VCaP (cell line): Measurements from ENCODE around the gene ACACB.

Experiments
- H3K27ac ChIP-seq: fragments of 450-650 bp; 2 replicates; pipeline ENCODE4 v1.5.1; 2017
- TF ChIP-seq, protein P1 (sequence below): fragments of 450-650 bp; conservative IDR thresholded peaks from 2 replicates; pipeline ENCODE4 v1.5.1; 2017; ENCODE audit warnings: mild to moderate bottlenecking, moderate library complexity

Gene ACACB

DNA sequence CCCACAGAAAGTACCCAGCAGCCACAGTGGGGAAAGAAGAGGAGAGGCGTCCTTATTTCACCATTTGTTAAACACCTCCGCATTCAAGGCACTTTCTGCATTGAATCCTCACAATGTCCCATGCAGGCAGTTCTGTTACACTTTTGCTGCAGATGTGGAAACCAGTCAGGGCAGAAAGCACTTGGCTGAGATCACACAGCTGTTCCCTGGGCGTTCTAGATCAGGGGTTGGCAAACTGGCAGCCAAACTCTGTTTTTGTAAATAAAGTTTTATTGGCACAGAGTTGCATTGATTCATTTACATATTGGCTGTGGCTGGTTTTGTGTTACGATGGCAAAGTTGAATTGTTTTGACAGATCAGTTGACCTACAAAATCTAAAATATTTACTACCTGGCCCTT, 172.6 kb downstream of the ACACB start:
- no peak overlapping the region for H3K27ac ChIP-seq
- TF ChIP-seq, protein P1, sequence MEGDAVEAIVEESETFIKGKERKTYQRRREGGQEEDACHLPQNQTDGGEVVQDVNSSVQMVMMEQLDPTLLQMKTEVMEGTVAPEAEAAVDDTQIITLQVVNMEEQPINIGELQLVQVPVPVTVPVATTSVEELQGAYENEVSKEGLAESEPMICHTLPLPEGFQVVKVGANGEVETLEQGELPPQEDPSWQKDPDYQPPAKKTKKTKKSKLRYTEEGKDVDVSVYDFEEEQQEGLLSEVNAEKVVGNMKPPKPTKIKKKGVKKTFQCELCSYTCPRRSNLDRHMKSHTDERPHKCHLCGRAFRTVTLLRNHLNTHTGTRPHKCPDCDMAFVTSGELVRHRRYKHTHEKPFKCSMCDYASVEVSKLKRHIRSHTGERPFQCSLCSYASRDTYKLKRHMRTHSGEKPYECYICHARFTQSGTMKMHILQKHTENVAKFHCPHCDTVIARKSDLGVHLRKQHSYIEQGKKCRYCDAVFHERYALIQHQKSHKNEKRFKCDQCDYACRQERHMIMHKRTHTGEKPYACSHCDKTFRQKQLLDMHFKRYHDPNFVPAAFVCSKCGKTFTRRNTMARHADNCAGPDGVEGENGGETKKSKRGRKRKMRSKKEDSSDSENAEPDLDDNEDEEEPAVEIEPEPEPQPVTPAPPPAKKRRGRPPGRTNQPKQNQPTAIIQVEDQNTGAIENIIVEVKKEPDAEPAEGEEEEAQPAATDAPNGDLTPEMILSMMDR, result no peak

DNA sequence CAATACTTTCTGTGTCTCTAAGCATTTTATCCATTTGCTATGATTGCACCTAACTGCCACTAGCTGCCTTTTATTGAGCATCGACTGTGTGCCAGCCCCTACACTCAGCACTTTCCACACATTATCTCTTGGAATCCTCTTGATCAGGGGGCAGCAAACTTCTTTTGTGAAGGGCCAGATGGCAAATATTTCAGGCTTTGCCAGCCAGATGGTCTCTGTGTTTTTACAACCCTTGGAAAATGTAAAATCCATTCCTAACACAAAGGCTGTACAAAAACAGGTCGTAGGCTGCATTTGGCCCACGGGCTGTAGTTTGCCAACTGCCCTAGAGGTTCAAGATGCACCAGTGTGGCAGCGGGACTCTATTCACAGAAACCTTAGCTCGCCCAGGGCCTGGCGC, 173.2 kb downstream of the ACACB start:
- TF ChIP-seq, protein P1, result no peak
- no peak overlapping the region for H3K27ac ChIP-seq

DNA sequence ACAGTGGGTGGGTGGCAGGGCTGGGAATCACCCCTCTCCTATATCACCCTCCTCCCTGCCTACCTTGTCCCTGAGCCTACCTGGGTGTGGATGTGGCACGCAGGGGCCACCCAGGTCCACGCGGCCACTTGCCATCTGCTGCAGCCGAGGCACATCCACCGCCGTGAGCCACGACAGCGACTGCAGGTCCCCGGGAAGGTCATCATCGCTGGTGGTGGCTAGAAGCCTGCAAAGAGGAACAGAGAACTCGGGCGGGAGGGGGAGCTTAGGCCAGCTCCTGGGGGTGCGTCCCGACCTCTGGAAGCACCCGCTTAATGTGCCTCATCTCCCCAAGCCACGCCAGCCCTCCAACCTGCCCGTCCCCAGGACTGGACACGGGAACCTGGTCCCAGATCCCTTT, 173.7 kb downstream of the ACACB start:
- H3K27ac ChIP-seq, result no peak overlapping the region
- TF ChIP-seq, protein P1, result no peak

DNA sequence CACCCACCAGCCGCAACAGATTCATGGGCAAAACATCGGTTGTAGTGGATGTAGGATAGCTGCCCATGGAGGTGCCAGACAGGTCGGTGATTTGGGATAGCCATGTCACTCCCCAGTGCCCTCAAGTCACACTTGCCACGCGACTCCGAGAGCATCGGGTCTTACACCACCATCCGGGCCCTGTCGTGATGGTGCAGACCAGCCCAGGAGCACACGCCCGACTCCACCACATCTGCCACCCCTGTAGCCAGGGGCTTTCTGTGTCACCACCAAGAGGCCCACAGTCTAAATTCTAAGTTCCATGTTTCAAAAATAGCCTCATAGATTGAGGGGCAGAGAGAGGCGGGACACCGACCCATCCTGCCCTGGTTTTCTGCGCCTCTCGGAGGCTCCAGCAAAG, 174.7 kb downstream of the ACACB start:
- no peak overlapping the region for H3K27ac ChIP-seq
- TF ChIP-seq, protein P1, result no peak

DNA sequence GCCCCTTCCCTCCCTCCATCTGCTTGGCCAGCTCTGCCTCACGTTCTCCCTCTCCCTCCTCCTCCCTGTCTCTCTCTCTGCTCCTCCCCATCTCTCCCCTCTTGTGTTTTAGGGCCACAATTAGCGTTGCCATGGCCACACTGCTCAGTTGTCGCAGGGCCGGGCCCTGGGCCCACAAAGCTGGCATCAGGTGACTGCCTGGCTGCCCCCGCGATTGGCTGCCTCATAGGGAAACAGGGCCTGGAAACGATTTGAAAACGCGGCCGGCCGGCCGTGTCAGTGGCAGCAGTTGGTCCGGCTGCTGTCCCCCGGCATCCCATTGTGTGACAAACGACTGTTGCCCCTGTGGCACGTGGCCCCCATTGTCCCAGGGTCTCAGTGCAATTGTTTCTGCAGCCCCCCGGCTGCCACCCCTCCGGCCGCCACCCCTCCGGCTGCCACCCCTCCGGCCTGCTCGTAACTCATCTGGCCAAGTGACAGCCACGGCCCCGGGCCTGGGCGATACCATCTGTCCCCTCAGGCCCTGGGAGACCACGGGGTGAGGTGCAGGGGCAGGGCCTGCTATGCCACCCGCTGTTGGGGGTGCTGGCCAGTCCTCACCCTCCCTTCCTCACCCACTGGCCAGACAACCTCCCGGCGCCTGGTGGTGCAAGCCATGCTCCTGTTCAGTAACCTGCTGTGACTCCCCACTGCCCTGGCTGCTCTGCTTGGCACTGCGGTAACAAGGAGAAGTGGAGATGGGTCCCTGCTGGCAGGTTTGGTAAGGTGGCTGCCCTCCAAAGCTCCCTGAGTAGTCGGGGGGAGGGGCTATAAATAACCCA, 175.3 kb downstream of the ACACB start:
- no peak overlapping the region for H3K27ac ChIP-seq
- TF ChIP-seq, protein P1, result no peak

DNA sequence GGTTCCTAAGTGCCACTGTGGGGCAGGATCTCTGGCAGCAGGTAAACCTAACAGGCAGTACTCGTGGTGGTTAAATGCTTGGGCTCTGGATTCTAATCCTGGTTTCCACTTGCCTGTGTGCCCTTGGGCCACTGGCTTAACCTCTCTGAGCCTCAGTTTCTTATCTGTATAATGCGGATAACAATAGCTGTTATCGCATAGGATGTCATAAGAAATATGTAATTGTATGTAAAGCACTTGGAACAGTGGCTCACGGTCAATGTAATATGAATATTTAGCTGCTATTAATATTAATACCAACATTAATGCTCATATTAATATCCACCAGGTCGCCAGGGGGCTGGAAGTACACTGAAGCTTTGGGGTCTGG, 175.9 kb downstream of the ACACB start:
- TF ChIP-seq, protein P1, result no peak
- no peak overlapping the region for H3K27ac ChIP-seq

DNA sequence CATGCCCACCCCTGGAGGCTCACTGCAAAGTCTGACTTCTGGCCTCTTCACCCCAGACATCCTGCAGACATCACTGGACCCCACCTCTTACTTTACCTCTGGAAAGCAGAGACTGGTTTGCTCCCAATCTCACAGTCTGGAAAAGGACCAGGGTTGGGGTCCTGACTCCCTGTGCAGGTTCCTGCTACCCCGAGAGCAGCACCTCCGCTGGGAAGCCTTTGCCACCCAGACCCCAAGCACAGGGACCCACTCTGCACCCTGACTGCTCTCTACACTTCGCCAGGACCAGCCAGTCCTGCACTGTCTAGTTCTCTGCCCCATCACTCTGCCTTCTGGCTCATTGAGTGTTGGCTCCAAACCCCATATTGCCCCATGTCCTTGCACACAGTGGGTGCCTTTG, 176.7 kb downstream of the ACACB start:
- no peak overlapping the region for H3K27ac ChIP-seq
- TF ChIP-seq, protein P1, result no peak
